Panc1 (cell line): ENCODE data around the gene CCDC159. TPM values are rescaled to one million over a fixed set of nuclear protein-coding genes. Genes with fewer than 3 reads are reported as not detected.

ENCODE experiments used
- ATAC-seq: fragments of 200-7000 bp; cut with Tn5 transposase; 2 replicates; pipeline ENCODE4 v1.9.1; 2020; ENCODE audit warnings: mild to moderate bottlenecking, moderate library complexity
- BruUV-seq: library from RNA; stranded (reverse); fragments of 400-500 nt; replicated peaks from 2 replicates; lab custom pipeline; 2021; lab: Mats Ljungman, UMichigan
- CTCF ChIA-PET: fragments of 300-600 bp; sonication (Branson Sonifier 250); formaldehyde crosslinking; loops from one replicate; lab custom pipeline; 2022; ENCODE audit warnings: antibody characterized with exemption; lab: Charles Lee
- POLR2A ChIA-PET: fragments of 300-600 bp; sonication (Branson Sonifier 250); formaldehyde crosslinking; loops from one replicate; lab custom pipeline; 2022; ENCODE audit warnings: antibody characterized with exemption; lab: Charles Lee
- DNase-seq: peaks from one replicate; pipeline ENCODE4 v3.0.0-alpha.2; 2010; ENCODE audit warnings: low read depth, low spot score
- H3K27ac ChIP-seq: 2 replicates; pipeline ENCODE4 v1.5.1; 2011; ENCODE audit warnings: mild to moderate bottlenecking, low read length, inconsistent platforms
- H3K27me3 ChIP-seq: fragments of 200-500 bp; sonication (Bioruptor generic); 2 replicates; pipeline ENCODE4 v1.6.0; 2014; ENCODE audit warnings: low read length, inconsistent platforms; ENCODE audit not compliant: control insufficient read depth, insufficient read depth
- H3K36me3 ChIP-seq: fragments of 200-500 bp; sonication (Bioruptor generic); 2 replicates; pipeline ENCODE4 v1.5.1; 2014; ENCODE audit warnings: inconsistent platforms, mild to moderate bottlenecking, low read length, moderate library complexity; ENCODE audit not compliant: control insufficient read depth, insufficient read depth
- H3K4me1 ChIP-seq: 2 replicates; pipeline ENCODE4 v1.5.1; 2011; ENCODE audit warnings: inconsistent platforms, mild to moderate bottlenecking, low read length, moderate library complexity; ENCODE audit not compliant: control insufficient read depth, insufficient read depth
- H3K4me3 ChIP-seq, 2 experiments: 2 replicates each; pipeline ENCODE4 v1.5.1; 2011 to 2012; ENCODE audit warnings: low read depth in 2 of 2, low read length in 2 of 2, mild to moderate bottlenecking in 2 of 2, inconsistent platforms in 1 of 2, moderate library complexity in 1 of 2
- H3K9me3 ChIP-seq: fragments of 200-500 bp; sonication (Bioruptor generic); 2 replicates; pipeline ENCODE4 v1.5.1; 2014; ENCODE audit warnings: low read depth, mild to moderate bottlenecking, inconsistent platforms, low read length, moderate library complexity; ENCODE audit not compliant: control insufficient read depth, insufficient read depth
- POLR2AphosphoS5 ChIP-seq: IDR thresholded peaks from 2 replicates; pipeline ENCODE4 v1.6.1; 2012; ENCODE audit warnings: mild to moderate bottlenecking, low read depth, low read length, moderate library complexity
- SIN3A ChIP-seq: IDR thresholded peaks from 2 replicates; pipeline ENCODE4 v1.6.1; 2012; ENCODE audit warnings: low read depth, mild to moderate bottlenecking, low read length, moderate library complexity, borderline replicate concordance; ENCODE audit not compliant: insufficient read depth
- TCF7L2 ChIP-seq: IDR thresholded peaks from 2 replicates; pipeline ENCODE4 v1.6.1; 2011; ENCODE audit warnings: mild to moderate bottlenecking, low read depth, low read length, inconsistent platforms
- in situ Hi-C: cut with HindIII; loops from 2 replicates; pipeline ENCODE4 v1.10.0; 2016; ENCODE audit warnings: low sequenced_read_pairs, low pct_unique_long_range_greater_than_20kb
- intact Hi-C: fragments of 100-400 bp; cut with micrococcal nuclease; formaldehyde crosslinking; loops from one replicate; pipeline ENCODE4 v1.10.0; 2022; ENCODE audit not compliant: unreplicated experiment
- total RNA-seq: library from RNA; stranded (reverse); gene quantifications from one replicate; pipeline ENCODE4 v1.2.1, GENCODE V29; 2021; ENCODE audit not compliant: unreplicated experiment
- TF ChIP-seq, protein P1 (sequence below), 2 experiments: IDR thresholded peaks; 2 replicates each; pipeline ENCODE4 v1.6.1; 2011 to 2012; ENCODE audit warnings: low read depth in 2 of 2, control low read depth in 1 of 2, low read length in 1 of 2, mild to moderate bottlenecking in 1 of 2, moderate library complexity in 1 of 2; ENCODE audit not compliant: insufficient read depth in 1 of 2
- TF ChIP-seq, protein P2 (sequence below): fragments of 450-650 bp; IDR thresholded peaks from 2 replicates; pipeline ENCODE4 v1.5.1; 2017; ENCODE audit warnings: mild to moderate bottlenecking

The CCDC159 gene
- total RNA-seq, 1 experiment from 2014 or later: 46.6 TPM

DNA sequence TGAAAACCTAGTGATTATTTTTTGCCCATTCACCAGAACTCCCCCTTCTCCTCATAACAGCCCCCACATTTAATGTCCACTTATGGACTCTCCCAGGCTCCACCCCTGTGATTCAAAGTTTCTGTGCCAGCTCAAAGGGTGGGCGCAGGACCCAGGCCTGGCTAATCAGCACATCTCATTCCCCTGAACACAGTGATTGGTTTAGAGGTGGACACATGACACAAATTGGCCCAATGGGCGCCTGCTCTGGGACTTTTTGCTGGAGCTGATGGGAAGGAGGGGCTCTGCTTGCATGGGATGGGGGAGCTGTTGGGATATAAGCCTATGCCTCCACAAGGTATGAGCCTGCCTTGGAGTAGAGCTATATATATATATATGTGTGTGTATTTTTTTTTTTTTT lies 44.0 kb downstream of the CCDC159 start:
- Histone ChIP-seq H3K27me3 (no peaks in the 10 kb centered on the region), H3K4me1 (no peaks in the 10 kb centered on the region), H3K27ac (no peak overlapping the region), H3K9me3 (no peaks in the 10 kb centered on the region), H3K4me3 (no peak overlapping the region), H3K36me3 (no peaks in the 10 kb centered on the region)
- DNase-seq (no peak), ATAC-seq (no peak)
- in situ Hi-C loops (no loop called here), intact Hi-C loops (no loop called here)
- TF ChIP-seq TCF7L2 (no peak), POLR2AphosphoS5 (no peak), SIN3A (no peak)
- TF ChIP-seq, protein P1, sequence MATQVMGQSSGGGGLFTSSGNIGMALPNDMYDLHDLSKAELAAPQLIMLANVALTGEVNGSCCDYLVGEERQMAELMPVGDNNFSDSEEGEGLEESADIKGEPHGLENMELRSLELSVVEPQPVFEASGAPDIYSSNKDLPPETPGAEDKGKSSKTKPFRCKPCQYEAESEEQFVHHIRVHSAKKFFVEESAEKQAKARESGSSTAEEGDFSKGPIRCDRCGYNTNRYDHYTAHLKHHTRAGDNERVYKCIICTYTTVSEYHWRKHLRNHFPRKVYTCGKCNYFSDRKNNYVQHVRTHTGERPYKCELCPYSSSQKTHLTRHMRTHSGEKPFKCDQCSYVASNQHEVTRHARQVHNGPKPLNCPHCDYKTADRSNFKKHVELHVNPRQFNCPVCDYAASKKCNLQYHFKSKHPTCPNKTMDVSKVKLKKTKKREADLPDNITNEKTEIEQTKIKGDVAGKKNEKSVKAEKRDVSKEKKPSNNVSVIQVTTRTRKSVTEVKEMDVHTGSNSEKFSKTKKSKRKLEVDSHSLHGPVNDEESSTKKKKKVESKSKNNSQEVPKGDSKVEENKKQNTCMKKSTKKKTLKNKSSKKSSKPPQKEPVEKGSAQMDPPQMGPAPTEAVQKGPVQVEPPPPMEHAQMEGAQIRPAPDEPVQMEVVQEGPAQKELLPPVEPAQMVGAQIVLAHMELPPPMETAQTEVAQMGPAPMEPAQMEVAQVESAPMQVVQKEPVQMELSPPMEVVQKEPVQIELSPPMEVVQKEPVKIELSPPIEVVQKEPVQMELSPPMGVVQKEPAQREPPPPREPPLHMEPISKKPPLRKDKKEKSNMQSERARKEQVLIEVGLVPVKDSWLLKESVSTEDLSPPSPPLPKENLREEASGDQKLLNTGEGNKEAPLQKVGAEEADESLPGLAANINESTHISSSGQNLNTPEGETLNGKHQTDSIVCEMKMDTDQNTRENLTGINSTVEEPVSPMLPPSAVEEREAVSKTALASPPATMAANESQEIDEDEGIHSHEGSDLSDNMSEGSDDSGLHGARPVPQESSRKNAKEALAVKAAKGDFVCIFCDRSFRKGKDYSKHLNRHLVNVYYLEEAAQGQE (IDR thresholded peaks at IDR 0.05; ENCODE audit: insufficient read depth in 1 of 2, low read depth in 2 of 2, low read length in 1 of 2): no peak
- TF ChIP-seq, protein P2, sequence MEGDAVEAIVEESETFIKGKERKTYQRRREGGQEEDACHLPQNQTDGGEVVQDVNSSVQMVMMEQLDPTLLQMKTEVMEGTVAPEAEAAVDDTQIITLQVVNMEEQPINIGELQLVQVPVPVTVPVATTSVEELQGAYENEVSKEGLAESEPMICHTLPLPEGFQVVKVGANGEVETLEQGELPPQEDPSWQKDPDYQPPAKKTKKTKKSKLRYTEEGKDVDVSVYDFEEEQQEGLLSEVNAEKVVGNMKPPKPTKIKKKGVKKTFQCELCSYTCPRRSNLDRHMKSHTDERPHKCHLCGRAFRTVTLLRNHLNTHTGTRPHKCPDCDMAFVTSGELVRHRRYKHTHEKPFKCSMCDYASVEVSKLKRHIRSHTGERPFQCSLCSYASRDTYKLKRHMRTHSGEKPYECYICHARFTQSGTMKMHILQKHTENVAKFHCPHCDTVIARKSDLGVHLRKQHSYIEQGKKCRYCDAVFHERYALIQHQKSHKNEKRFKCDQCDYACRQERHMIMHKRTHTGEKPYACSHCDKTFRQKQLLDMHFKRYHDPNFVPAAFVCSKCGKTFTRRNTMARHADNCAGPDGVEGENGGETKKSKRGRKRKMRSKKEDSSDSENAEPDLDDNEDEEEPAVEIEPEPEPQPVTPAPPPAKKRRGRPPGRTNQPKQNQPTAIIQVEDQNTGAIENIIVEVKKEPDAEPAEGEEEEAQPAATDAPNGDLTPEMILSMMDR: no peak
- BruUV-seq: no TSS peak
- ChIA-PET CTCF (interaction anchor here (0.6 kb wide), 1 partner anchor 16 kb away, joined by 5 read pairs; the partner anchor contains the start of gene SWSAP1), POLR2A (no interaction called here)

- ChIA-PET CTCF (no interaction called here), POLR2A (interaction anchor here (0.7 kb wide), 1 partner anchor 8 kb away, joined by 6 read pairs; no protein-coding TSS in a partner anchor)
- in situ Hi-C loops: no loop called here
- Histone ChIP-seq H3K4me3 (no peak overlapping the region), H3K9me3 (no peaks in the 10 kb centered on the region), H3K4me1 (no peaks in the 10 kb centered on the region), H3K27ac (no peak overlapping the region), H3K36me3 (no peaks in the 10 kb centered on the region), H3K27me3 (no peaks in the 10 kb centered on the region)
- no peak for TF ChIP-seq SIN3A
- TF ChIP-seq, protein P1 (IDR thresholded peaks at IDR 0.05; ENCODE audit: insufficient read depth in 1 of 2, low read depth in 2 of 2, low read length in 1 of 2): no peak
- no peak for TF ChIP-seq POLR2AphosphoS5
- TF ChIP-seq TCF7L2: no peak
- TF ChIP-seq, protein P2: no peak
- intact Hi-C loops: no loop called here
- BruUV-seq: no TSS peak
- no peak for DNase-seq
- ATAC-seq: no peak
Observed at GRCh38 chr19:11390933-11391680, 44.8 kb downstream of the CCDC159 start.
